Measurements from ENCODE around the gene NAA20. TPM values are rescaled to one million over a fixed set of nuclear protein-coding genes. Genes with fewer than 3 reads are reported as not detected.

Gene NAA20
- total and polyA plus RNA-seq, 9 of the 15 experiments (the other 6 are each of a cell fraction or from before 2014, with no cell fraction given): 51.4 to 361 (median 84.6) TPM

- no peak for TF ChIP-seq ZNF280A (IDR thresholded peaks at IDR 0.05; ENCODE audit: low read depth, partially characterized antibody)
These were observed 22.7 kb downstream of the NAA20 start (continued) for GRCh38 chr20:20039752-20040387.

- peak overlapping the region; percentile 82 to 92 for H3K9ac ChIP-seq (ENCODE audit: insufficient read depth in 1 of 2, low read depth in 2 of 2, low read length in 2 of 2)
- BruUV-seq (replicated peaks): no TSS peak
- H3K9me1 ChIP-seq (ENCODE audit: control insufficient read depth, insufficient read depth, low read length): no peaks in the 10 kb centered on the region
- no peaks in the 10 kb centered on the region for H3K27me3 ChIP-seq (ENCODE audit: control insufficient read depth in 2 of 2, insufficient read depth in 2 of 2, low read length in 2 of 2)
- WGBS (ENCODE audit: insufficient coverage, low coverage, missing lambda C conversion rate): 3% methylated on average over 8 of the region's 13 CpGs
- ChIA-PET CTCF (ENCODE audit: low intra/inter-chr PET ratio) (no interaction called here), POLR2A (interaction anchor here (1.4 kb wide), 1 partner anchor 8 kb away, joined by 5 read pairs; no protein-coding TSS in a partner anchor)
- H3K4me1 ChIP-seq (replicated peaks in 1 of 2; ENCODE audit: control insufficient read depth in 2 of 2, insufficient read depth in 2 of 2, low read length in 2 of 2): peaks cover 0 to 6% of the 10 kb centered on the region in 2 experiments; a peak in 1 of 5 replicates
- H3K36me3 ChIP-seq (ENCODE audit: control insufficient read depth, insufficient read depth, low read length): peaks cover 31% of the 10 kb centered on the region
- FAIRE-seq: no peak
- H3K79me2 ChIP-seq (ENCODE audit: control insufficient read depth, insufficient read depth, low read length): peaks cover 16% of the 10 kb centered on the region
- no peaks in the 10 kb centered on the region for H4K20me1 ChIP-seq (replicated peaks; ENCODE audit: control insufficient read depth, insufficient read depth, low read length)
- intact Hi-C loops (cut with micrococcal nuclease): no loop called here
- H3K4me2 ChIP-seq (ENCODE audit: insufficient read depth, low read length): peak overlapping the region; percentile 85
- in situ Hi-C loops (cut with MboI): no loop called here
- no peak for DNase-seq (ENCODE audit: extremely low read depth in 1 of 4, low spot score in 3 of 4)
- H3K27ac ChIP-seq (ENCODE audit: extremely low read depth, low read depth, low read length): peak overlapping the region; percentile 77
- H3K9me3 ChIP-seq (replicated peaks; ENCODE audit: control insufficient read depth, insufficient read depth, low read depth, low read length): no peaks in the 10 kb centered on the region
- peak overlapping the region; percentile 97 for H3K4me3 ChIP-seq
- peak; percentile 71 for ATAC-seq
- H2AFZ ChIP-seq (ENCODE audit: low read depth, low read length): peak overlapping the region; percentile 94
- TF ChIP-seq YY1 (IDR thresholded peaks at IDR 0.05; ENCODE audit: borderline replicate concordance in 1 of 3, control insufficient read depth in 1 of 3, extremely low read depth in 1 of 3, insufficient read depth in 3 of 3, insufficient read length in 1 of 3, insufficient replicate concordance in 2 of 3, low read depth in 1 of 3, low read length in 2 of 3) (no peak), ZNF75A (CRISPR knock-in tag; IDR thresholded peaks at IDR 0.05) (no peak), MXD1 (CRISPR knock-in tag; IDR thresholded peaks at IDR 0.05; ENCODE audit: borderline replicate concordance, poor library complexity, severe bottlenecking) (no peak), RBM25 (IDR thresholded peaks at IDR 0.05; ENCODE audit: low read depth, low read length, severe bottlenecking) (no peak), ZNF785 (CRISPR knock-in tag; IDR thresholded peaks at IDR 0.05) (no peak), ZNF347 (CRISPR knock-in tag; IDR thresholded peaks at IDR 0.05; ENCODE audit: low read depth) (no peak), STAT5B (CRISPR knock-in tag; IDR thresholded peaks at IDR 0.05) (no peak), SIRT6 (IDR thresholded peaks at IDR 0.05; ENCODE audit: low read depth, low read length) (no peak), CTBP1 (IDR thresholded peaks at IDR 0.05; ENCODE audit: borderline replicate concordance) (no peak), JUND (IDR thresholded peaks at IDR 0.05; ENCODE audit: borderline replicate concordance, low read depth, low read length) (no peak), JUND (tag; IDR thresholded peaks at IDR 0.05; ENCODE audit: borderline replicate concordance, low read depth, low read length) (no peak), CHD1 (IDR thresholded peaks at IDR 0.05; ENCODE audit: low read length) (no peak), ZNF740 (CRISPR knock-in tag; IDR thresholded peaks at IDR 0.05) (no peak), ZNF740 (tag; IDR thresholded peaks at IDR 0.05) (no peak), MLX (CRISPR knock-in tag; conservative IDR thresholded peaks at IDR 0.05) (no peak)
These were observed 34.6 kb downstream of the NAA20 start for GRCh38 chr20:20051767-20052073.

Data from K562 (cell line).